ENCODE results near the gene KCNK2.

KCNK2 gene

GRCh38 chr1:215263636-215264035 is 181.1 kb downstream of the KCNK2 start:
- DNase-seq, result no peak

DNA sequence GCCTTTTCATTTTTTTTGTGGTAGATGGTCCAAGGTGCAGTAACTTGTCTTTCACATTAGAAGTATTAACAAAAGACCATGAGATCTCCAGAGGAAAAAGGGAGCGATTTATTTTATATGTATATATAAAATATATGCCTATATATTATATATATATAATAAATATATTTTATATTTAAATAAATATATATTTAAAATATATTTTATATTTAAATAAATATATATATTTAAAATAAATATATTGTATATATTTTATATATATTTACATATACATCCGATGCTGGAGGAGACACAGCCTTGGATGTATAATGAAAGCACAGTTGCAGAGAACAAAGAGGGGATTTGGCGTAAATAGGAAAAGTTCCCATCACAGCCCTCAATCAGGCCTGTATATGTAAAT is 182.1 kb downstream of the KCNK2 start:
- DNase-seq, result no peak

- DNase-seq, result no peak
Measured at GRCh38 chr1:215267495-215267894, 185.0 kb downstream of the KCNK2 start.

GRCh38 chr1:215269955-215270354 is 187.4 kb downstream of the KCNK2 start:
- no peak for DNase-seq

DNA sequence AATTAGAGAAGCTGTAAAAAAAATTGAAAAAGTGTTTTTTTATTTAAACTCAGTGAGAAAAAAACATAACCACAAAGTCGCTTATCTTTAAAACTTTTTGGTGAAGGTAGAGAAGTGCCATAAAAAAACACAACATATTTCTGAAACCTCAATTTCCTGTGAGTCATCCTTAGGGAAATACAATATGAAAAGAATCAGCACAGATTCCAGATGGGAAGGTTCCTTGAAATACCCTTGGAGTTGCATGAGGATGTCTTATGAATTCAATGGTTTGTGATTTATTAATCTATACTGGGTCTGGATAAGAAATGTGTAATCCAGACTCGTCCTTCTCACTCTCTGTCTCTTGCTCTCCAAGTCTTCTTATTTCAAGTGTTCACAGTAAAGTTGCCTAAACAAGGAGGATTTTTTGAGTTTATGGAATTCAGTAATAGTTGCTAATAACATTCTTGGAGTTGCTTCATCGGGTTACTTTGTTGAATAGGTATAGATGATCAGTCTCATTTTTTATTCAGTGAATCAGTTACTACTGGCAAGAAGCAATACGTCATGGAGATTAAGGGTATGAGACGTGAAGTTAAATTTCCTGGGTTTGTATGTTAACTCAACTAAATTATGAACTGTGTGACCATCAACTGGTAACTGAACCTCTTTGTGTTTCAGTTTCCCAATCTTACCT is 191.4 kb downstream of the KCNK2 start:
- DNase-seq, result no peak

- DNase-seq, result no peak
Measured at GRCh38 chr1:215276582-215276981, 194.0 kb downstream of the KCNK2 start.

DNA sequence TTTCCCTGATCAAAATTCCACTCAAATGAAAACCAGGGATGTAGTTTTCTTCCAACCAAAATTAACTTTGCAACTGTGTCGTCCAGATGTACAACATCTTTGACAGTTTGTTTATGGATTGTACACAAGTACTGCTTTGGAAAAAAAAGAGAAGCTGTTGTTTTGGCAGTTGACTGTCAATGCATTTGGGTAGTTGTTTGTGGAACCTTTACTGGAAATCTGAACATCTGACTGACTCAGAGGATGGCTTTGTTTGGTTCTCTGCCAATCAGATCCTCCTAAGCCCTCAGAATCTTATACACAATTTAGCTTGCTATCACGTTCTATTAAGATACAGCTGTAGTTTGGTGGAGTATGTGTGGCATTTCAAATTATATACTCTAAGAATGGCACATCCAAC is 195.0 kb downstream of the KCNK2 start:
- no peak for DNase-seq

GRCh38 chr1:215279682-215280081 is 197.1 kb downstream of the KCNK2 start:
- no peak for DNase-seq

GRCh38 chr1:215282557-215282956 is 200.0 kb downstream of the KCNK2 start:
- no peak for DNase-seq

DNA sequence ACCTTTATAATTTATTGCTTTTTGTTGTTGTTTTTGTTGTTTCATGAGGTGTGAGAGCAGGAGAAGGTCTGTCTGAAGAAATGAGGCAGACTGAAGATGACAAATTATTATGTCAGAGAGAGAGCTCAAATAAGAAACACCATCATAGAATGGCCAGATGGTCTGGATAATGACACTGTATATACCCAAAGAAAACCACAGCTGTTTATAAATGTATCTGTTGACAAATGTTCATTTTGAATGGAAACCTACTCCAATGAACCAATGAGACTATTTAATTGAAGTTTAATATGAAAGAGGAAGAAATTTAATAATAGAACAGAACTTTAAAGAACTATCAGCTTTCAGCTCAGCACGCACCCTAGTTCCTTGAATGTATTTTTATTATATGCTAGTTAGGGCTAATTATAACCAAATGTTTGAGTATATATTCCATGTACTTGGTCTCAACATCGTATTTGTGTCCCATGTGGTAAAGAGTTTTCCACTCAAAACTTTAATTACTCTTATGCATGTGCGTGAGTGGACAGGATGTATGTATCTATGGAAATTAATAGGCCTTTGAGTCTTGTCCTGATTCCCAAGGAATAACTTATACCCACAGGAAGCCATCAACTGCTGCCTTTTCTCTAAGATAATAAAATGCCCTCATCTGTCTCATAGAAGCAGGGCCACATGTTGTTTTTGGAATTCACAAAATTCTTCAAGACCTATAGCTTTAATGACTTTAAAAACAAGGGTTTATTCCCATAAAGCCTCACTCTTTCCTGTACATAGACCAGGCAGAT is 202.7 kb downstream of the KCNK2 start:
- no peak for DNase-seq

All from NCI-H146 (cell line).